Stimulated activated effector memory CD8-positive, alpha-beta T cell treated with anti-CD3 and anti-CD28 coated beads, Interleukin-12 subunit alpha, Interleukin-12 subunit beta, amount 100 ng/mL, for 72 hours (primary cell): ENCODE results near the gene RANBP3L.

Experiments
- ATAC-seq: fragments of 150-1000 bp; cut with Tn5 transposase; 2 replicates; pipeline ENCODE4 v1.10.0; 2021
- DNase-seq, 2 donors: peaks; one replicate each; pipeline ENCODE4 v3.0.0; 2021 to 2022; ENCODE audit warnings: low spot score in 2 of 2
- H3K27ac Mint-ChIP-seq: one replicate; pipeline ENCODE4 v1.8.0; 2022; ENCODE audit warnings: mild to moderate bottlenecking, mixed read lengths
- H3K36me3 Mint-ChIP-seq: one replicate; pipeline ENCODE4 v1.8.0; 2022; ENCODE audit warnings: mild to moderate bottlenecking, mixed read lengths
- H3K4me1 Mint-ChIP-seq: one replicate; pipeline ENCODE4 v1.8.0; 2022; ENCODE audit warnings: mixed read lengths
- H3K4me3 Mint-ChIP-seq: one replicate; pipeline ENCODE4 v1.8.0; 2022; ENCODE audit warnings: mild to moderate bottlenecking, mixed read lengths
- H3K9me3 Mint-ChIP-seq: one replicate; pipeline ENCODE4 v1.8.0; 2022; ENCODE audit warnings: mixed read lengths

RANBP3L gene

DNA sequence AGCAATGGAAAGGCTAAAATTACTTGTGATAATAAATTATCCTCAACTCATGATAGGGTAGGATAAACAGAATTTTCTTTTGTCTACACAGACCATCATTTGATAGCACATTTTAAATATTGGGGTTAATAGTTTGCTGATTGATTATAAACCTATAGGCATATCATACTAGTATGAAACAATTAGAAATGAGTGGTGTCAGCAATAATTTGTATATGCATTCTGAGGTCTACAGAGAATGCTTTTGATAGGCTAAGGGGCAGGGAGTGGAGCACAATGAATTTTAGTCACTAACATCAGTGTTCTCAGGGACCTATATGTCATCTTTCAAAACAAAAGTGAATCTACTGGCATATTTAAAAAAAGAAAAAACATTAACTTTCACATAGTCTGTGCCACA lies 32.2 kb downstream of the RANBP3L start:
- Mint-ChIP-seq H3K4me3 (no peak overlapping the region), H3K4me1 (no peaks in the 10 kb centered on the region), H3K9me3 (no peaks in the 10 kb centered on the region), H3K27ac (no peak overlapping the region), H3K36me3 (no peaks in the 10 kb centered on the region)
- DNase-seq: no peak
- no peak for ATAC-seq

DNA sequence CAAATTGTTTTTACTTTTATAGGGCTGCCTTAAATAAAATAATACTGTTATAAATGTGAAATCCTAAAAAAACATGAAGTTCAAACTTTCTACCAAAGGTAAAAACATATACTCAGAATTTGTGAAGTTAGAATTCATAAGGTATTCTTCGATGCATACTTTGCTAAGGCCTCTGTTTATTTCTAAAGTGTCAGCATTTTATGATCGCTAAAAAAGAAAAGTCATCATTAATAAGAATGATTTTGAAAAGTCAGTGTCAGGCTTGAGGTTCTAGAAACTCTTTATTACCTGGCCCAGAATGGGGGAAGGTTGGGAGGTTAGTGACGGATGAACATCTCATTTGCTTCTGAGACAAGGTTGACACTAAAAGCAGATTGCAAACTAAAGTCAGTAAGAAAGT lies 33.8 kb downstream of the RANBP3L start:
- Mint-ChIP-seq H3K36me3 (no peaks in the 10 kb centered on the region), H3K27ac (no peak overlapping the region), H3K4me3 (no peak overlapping the region), H3K9me3 (no peaks in the 10 kb centered on the region), H3K4me1 (no peaks in the 10 kb centered on the region)
- DNase-seq (no peak), ATAC-seq (no peak)

DNA sequence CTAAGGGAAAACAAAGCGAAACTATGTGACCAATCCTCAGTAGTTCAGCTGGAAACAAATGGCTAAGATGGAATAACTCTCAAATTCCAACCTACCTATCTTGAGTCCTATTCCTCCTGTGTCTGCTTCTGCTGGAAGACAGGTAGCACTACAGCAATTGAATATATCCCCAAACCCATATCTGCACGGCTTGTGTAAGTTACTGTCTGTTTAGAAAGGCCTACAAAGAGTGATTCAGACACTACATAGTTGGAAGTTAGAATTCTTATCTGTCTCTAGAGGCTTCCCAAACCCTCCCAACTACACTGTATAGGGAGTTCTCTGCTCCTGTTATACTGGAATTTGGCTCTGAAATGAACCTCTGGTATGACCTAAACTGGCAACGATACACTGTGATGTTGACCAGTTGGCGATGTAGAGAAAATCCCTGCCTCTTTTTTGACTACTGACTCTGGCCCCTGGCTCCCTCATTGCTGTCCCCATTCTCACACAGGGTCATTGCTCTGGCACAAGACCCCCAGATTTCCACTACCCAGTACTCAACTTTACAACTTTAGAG lies 37.4 kb downstream of the RANBP3L start:
- ATAC-seq: no peak

DNA sequence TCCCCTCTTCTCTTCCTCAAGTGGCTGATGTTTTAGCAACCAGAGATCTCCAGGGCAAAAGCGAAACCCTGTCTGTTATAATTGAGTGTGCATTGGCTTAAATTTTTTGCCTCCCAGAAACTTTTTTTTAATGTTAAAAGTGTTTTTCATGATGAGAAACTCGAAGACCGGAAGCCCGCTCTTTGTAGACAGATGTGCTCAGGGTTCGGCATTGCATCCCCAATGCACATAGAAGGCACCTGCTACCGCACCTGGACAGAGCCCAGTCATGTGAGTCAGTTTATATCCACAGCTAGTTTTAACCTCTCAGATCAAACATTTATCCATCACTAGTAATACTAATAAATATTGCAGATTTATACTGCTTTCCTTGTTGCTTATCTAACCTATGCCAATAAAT lies 40.5 kb downstream of the RANBP3L start:
- H3K9me3 Mint-ChIP-seq: no peaks in the 10 kb centered on the region
- ATAC-seq: no peak
- H3K4me1 Mint-ChIP-seq: no peaks in the 10 kb centered on the region
- H3K36me3 Mint-ChIP-seq: no peaks in the 10 kb centered on the region
- no peak overlapping the region for H3K27ac Mint-ChIP-seq
- no peak for DNase-seq
- no peak overlapping the region for H3K4me3 Mint-ChIP-seq

More for the DNA sequence above, 37.4 kb downstream of the RANBP3L start:
- no peaks in the 10 kb centered on the region for H3K9me3 Mint-ChIP-seq
- H3K36me3 Mint-ChIP-seq: no peaks in the 10 kb centered on the region
- no peak overlapping the region for H3K27ac Mint-ChIP-seq
- no peaks in the 10 kb centered on the region for H3K4me1 Mint-ChIP-seq
- no peak overlapping the region for H3K4me3 Mint-ChIP-seq
- DNase-seq: no peak

DNA sequence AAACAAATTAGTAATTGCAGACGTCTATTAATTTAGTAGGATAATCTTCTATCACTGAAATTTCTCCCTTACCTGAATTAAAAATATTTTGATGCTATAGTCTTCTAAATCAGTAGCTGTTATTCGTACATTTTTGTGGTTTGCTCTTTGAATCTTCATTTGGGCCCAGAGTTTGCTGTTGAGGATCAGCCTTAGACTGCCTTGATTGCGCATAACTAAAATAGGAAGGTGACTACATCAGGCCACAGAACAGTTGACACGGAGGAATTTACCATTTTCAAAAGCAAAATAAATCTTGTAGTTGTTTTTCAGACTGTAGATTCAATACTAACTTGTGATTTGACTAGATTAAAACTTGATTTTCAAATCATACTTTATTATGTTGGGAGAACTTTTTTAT lies 48.1 kb downstream of the RANBP3L start:
- H3K36me3 Mint-ChIP-seq: no peaks in the 10 kb centered on the region
- no peak overlapping the region for H3K27ac Mint-ChIP-seq
- no peaks in the 10 kb centered on the region for H3K9me3 Mint-ChIP-seq
- H3K4me3 Mint-ChIP-seq: no peak overlapping the region
- no peaks in the 10 kb centered on the region for H3K4me1 Mint-ChIP-seq
- DNase-seq (no peak), ATAC-seq (no peak)

DNA sequence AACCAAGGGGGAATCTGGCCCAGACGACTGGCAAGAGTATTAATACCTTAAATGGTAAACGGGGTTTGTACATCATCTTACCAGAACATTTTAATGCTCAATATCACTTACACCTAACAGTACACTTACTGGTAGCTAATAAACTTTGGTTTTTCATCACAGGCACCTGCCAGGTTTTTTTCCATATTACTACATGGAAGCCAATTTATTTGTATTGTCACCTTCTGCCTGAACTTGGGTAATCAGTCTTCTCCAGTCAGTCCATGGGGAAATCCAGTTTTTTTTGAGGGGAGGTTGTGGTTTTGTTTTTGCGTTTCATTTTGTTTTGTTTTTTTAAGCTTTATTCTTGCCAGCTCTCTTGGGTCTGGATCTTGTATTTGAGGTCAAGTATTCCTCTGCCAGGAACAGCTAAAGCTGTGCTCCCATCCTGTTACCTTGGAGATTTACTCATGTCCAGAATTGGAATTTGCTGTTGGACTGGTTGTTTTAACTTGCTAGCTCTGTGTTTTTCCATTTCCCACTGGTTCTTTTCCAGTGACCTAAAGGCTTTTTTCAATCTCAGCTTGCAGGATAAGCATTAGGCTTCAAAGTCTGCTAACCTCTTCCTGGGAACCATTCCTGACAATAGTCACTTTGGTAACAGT lies 48.9 kb downstream of the RANBP3L start:
- no peak overlapping the region for H3K27ac Mint-ChIP-seq
- H3K9me3 Mint-ChIP-seq: no peaks in the 10 kb centered on the region
- ATAC-seq (no peak), DNase-seq (no peak)
- no peaks in the 10 kb centered on the region for H3K4me1 Mint-ChIP-seq
- no peaks in the 10 kb centered on the region for H3K36me3 Mint-ChIP-seq
- no peak overlapping the region for H3K4me3 Mint-ChIP-seq

DNA sequence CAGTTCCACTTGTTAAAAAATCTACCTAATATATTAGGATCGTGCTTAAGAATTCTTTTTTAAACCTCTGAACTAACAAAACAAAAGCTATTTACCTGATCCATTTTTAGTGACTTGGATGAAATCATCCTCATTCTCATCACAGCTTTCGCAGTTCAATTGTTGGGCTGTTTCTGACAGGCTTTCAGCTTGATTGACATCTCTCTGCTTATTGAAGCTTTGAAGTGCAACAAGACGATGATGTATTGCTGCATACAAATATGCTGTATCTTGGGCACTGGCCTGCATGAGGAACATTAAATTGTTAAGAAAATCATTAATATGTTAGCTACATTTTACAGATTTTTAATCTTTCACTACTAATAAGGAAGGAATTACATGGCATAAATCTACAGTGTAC lies 50.5 kb downstream of the RANBP3L start:
- no peak overlapping the region for H3K4me3 Mint-ChIP-seq
- H3K27ac Mint-ChIP-seq: no peak overlapping the region
- no peaks in the 10 kb centered on the region for H3K36me3 Mint-ChIP-seq
- H3K9me3 Mint-ChIP-seq: no peaks in the 10 kb centered on the region
- ATAC-seq (no peak), DNase-seq (no peak)
- H3K4me1 Mint-ChIP-seq: no peaks in the 10 kb centered on the region

DNA sequence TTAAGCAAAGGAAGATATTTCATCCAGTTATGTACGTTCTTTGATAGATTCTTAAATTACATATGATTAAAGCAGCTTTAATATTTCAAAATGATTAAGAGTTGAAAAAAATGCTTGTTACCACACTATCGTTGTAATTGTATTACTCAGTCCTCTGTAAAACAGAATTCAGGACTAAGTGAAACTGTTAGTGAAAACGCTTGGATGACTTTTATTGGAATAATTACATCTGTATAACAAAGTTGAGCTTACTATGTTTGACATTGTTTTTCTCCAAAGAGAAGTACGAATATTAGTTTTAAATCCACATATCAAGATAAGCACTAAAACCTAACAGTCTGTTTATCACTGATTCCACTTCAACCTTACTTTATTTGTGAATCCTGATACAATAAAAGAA lies 51.3 kb downstream of the RANBP3L start:
- Mint-ChIP-seq H3K27ac (no peak overlapping the region), H3K4me3 (no peak overlapping the region), H3K9me3 (no peaks in the 10 kb centered on the region), H3K36me3 (no peaks in the 10 kb centered on the region), H3K4me1 (no peaks in the 10 kb centered on the region)
- DNase-seq (no peak), ATAC-seq (no peak)

DNA sequence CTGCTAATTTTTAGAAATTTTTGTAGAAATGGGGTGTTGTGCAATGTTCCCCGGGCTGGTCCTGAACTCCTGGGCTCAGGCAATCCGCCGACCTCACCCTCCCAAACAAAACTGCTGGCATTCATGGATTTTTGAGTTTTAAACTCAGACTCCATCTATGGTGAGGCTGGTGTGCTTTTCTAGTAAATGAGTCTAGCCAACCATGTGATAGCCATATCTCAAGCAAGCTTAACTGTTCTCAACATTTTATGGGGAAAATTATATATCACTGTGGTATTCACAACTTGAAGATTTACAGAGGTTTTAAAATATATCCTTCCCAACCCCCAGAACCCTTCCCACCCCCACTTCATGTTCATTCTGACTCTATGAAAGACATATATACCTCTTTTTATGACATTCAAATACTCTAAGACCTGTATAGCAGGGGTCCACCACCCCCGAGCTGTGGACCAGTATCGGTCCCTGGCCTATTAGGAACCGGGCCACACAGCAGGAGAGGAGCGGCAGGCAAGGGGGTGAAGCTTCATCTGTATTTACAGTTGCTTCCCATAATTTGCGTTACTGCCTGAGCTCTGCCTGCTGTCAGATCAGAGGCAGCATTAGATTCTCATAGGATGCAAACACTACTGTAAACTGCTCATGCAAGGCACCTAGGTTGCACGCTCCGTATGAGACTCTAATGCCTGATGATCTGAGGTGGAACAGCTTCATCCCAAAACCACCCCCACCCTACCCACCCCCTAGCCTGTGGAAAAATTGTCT lies 55.5 kb downstream of the RANBP3L start:
- DNase-seq: no peak
- no peak overlapping the region for H3K4me3 Mint-ChIP-seq
- H3K4me1 Mint-ChIP-seq: peaks cover 18% of the 10 kb centered on the region
- H3K27ac Mint-ChIP-seq: no peak overlapping the region
- ATAC-seq: no peak
- H3K9me3 Mint-ChIP-seq: no peaks in the 10 kb centered on the region
- H3K36me3 Mint-ChIP-seq: peaks cover 5% of the 10 kb centered on the region

DNA sequence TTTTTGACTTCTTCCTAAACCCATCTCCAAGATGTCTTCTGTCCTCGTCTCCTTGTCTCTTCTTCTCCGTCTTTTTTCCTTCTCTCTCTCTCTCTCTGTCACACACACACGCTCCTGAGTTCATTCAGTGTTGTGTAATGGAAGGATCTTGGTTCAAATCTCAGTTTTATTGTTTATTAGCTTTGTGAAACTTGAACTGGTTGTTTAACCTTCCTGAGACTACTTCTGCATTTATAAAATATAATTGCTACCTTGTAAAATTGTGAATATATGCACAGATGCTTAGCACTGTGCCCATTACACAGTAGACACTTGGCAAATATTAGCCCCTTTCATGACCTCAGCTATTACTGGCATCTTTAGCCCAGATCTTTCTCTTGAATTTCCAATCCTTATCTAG lies 57.6 kb downstream of the RANBP3L start:
- ATAC-seq (no peak), DNase-seq (no peak)
- H3K36me3 Mint-ChIP-seq: peaks cover 5% of the 10 kb centered on the region
- H3K4me3 Mint-ChIP-seq: peak overlapping the region; percentile 87
- H3K27ac Mint-ChIP-seq: peak overlapping the region; percentile 97
- H3K9me3 Mint-ChIP-seq: no peaks in the 10 kb centered on the region
- H3K4me1 Mint-ChIP-seq: peaks cover 35% of the 10 kb centered on the region

DNA sequence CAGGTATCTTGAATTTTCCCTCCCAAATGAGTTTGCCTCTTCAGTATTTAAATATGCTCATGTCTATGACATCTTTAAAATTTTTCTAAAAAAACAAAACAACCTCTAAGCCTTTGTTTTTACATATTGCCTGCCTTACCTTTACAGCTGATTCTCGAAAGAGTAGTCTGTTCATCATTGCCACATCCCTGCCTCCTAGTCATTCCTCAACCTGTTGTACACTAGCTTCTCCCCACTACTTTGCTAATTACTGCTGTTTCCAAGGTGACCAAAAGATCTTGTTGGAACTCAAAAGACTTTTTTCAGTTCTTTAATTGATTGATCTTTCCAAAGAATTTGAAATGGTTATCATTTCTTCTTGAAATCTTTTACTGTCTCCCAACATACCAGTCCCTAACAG lies 58.0 kb downstream of the RANBP3L start:
- H3K36me3 Mint-ChIP-seq: peaks cover 5% of the 10 kb centered on the region
- peak overlapping the region; percentile 87 for H3K4me3 Mint-ChIP-seq
- H3K4me1 Mint-ChIP-seq: peaks cover 39% of the 10 kb centered on the region
- ATAC-seq (no peak), DNase-seq (no peak)
- H3K9me3 Mint-ChIP-seq: no peaks in the 10 kb centered on the region
- peak overlapping the region; percentile 97 for H3K27ac Mint-ChIP-seq

DNA sequence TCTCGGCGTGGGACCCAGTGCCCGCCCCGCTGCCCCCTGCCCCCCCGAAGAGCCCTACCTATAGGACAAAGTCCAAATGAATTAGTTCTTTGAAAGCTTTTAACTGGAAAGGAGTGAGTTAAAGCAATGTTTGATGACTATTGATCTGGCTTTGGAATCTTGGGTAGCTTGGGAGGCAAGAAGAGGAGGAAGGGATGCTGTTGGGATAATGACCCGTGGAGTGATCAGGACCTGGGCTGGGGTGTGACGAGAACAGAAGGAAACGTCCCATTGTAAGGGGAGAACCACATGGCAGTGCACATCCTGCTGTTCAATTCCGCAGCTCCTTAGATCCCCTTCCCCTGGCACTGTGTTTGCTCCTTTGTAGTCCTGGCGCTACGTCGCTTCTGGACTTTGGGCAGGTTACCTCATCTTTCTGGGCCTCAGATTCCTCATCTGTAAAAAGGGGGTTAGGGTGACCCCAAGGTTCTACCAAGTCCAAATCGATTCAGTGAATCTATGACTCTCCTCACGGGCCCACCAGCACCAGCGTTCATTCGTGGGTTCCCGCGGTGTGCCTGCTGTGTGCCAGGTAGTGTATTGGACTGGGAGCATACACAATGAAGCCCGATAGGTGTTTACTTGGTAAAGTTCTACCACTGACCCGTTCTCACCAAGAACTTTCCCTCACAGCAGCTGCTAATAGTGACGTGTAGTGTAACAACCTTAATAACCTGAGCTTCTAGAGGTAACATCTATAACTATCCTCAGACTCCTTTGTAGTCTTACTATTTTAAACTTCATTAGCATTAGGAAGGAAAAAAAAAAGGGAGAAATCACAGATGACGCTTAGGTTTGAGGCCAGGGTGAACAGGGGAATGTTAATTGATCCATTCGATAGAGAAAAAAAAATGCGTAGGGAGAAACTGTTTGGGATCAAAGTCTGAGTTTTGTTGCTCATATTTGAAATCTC lies 58.9 kb downstream of the RANBP3L start:
- peak in 1 of 2 donors; percentile 57 for DNase-seq
- Mint-ChIP-seq H3K4me3 (peak overlapping the region; percentile 87), H3K27ac (peak overlapping the region; percentile 97), H3K9me3 (no peaks in the 10 kb centered on the region), H3K36me3 (peaks cover 5% of the 10 kb centered on the region), H3K4me1 (peaks cover 39% of the 10 kb centered on the region)
- ATAC-seq: no peak

DNA sequence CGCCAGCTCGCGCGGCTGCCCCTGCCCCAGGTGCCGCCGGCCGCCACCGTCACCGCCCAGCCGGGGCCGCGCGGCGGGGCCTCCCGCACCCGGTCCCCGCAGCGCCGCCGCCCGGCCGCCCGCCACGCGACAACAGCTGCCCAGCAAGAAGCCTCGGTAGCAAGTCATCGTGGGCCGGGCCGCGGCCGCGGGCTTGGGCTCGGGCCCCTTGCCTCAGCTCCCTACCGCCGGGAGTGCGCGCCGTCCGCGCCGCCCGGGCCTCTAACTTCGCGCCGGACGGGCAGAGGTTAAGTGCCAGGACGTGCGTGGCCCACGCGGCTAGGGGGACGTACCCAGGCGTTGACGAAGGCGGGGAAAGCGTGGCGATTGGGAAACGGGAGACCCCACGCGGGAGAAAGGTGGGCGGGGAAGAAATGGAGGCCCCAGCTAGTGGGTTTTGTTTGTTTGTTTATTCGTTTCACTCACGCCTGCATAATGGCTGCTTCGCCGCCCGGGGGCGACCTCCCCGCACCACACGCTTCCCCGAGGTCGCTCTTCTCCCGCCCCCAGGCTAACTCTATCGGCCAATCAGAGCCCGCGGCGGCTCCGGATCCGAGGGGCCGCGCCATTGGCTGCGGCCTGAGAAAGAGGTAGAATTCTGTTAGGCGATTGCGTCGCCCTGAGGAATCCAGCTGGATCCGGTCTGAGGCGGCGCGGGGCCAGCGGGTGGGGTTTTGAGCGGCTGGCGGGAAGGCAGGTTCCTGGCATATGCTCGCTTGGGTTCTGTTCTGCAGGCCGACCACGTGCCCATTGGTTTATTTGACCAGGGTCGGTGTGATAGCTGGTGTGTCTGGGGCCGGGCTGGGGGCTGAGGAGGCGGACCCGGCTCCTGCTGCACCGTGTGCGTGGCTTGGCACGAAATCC lies 59.8 kb downstream of the RANBP3L start, which contains the start of gene NADK2:
Gene NADK2, minus strand, starts transcription at position 295 of the 903 bp plus-strand sequence. Its CDS starts 127 bp downstream, at position 168.
- ATAC-seq: peak; percentile 92
- H3K27ac Mint-ChIP-seq: peak within 1 kb of the TSS; percentile 97
- peak within 1 kb of the TSS; percentile 87 for H3K4me3 Mint-ChIP-seq
- H3K36me3 Mint-ChIP-seq: peaks cover 5% of the 10 kb centered on the region
- DNase-seq: peak; percentile 84 to 95
- H3K4me1 Mint-ChIP-seq: peaks cover 40% of the 10 kb centered on the region
- no peaks in the 10 kb centered on the region for H3K9me3 Mint-ChIP-seq
